Neural crest cell (in vitro differentiated cells): ENCODE results near the gene NXF2. TPM values are rescaled to one million over a fixed set of nuclear protein-coding genes. Genes with fewer than 3 reads are reported as not detected.
"Not testable (repeated sequence)": the region's sequence is repeated elsewhere in the genome, so short reads cannot be mapped to it uniquely, and the experiment has no call there.

Experiments
- DNase-seq: peaks from one replicate; pipeline ENCODE4 v3.0.0; 2021; ENCODE audit warnings: low read depth, mixed read lengths, low spot score
- H3K27ac Mint-ChIP-seq: one replicate; pipeline ENCODE4 v1.8.0; 2021; ENCODE audit warnings: mild to moderate bottlenecking, mixed read lengths; ENCODE audit not compliant: unreplicated experiment
- H3K27me3 Mint-ChIP-seq: 2 replicates; pipeline ENCODE4 v1.8.0; 2021; ENCODE audit warnings: low read depth, mild to moderate bottlenecking, mixed read lengths
- H3K36me3 Mint-ChIP-seq: 2 replicates; pipeline ENCODE4 v1.8.0; 2021; ENCODE audit warnings: low read depth, mild to moderate bottlenecking, mixed read lengths
- H3K4me1 Mint-ChIP-seq: 2 replicates; pipeline ENCODE4 v1.8.0; 2021; ENCODE audit warnings: mixed read lengths
- H3K4me3 Mint-ChIP-seq: one replicate; pipeline ENCODE4 v1.8.0; 2021; ENCODE audit warnings: mild to moderate bottlenecking, mixed read lengths
- H3K9me3 Mint-ChIP-seq: 2 replicates; pipeline ENCODE4 v1.8.0; 2021; ENCODE audit warnings: mixed read lengths
- long read RNA-seq: library from polyadenylated mRNA; unstranded; transcript quantifications from one replicate; pipeline ENCODE4 v2.0.0, GENCODE V29; 2020
- total RNA-seq: library from RNA; stranded (reverse); gene quantifications from 2 replicates; pipeline ENCODE4 v1.2.1, GENCODE V29; 2021
- TF ChIP-seq, protein P1 (sequence below): fragments of 200-600 bp; sonication (generic); conservative IDR thresholded peaks from 2 replicates; pipeline ENCODE4 v1.5.0; 2021; ENCODE audit warnings: antibody characterized with exemption, mild to moderate bottlenecking

Gene NXF2, protein sequence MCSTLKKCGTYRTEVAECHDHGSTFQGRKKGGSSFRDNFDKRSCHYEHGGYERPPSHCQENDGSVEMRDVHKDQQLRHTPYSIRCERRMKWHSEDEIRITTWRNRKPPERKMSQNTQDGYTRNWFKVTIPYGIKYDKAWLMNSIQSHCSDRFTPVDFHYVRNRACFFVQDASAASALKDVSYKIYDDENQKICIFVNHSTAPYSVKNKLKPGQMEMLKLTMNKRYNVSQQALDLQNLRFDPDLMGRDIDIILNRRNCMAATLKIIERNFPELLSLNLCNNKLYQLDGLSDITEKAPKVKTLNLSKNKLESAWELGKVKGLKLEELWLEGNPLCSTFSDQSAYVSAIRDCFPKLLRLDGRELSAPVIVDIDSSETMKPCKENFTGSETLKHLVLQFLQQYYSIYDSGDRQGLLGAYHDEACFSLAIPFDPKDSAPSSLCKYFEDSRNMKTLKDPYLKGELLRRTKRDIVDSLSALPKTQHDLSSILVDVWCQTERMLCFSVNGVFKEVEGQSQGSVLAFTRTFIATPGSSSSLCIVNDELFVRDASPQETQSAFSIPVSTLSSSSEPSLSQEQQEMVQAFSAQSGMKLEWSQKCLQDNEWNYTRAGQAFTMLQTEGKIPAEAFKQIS
- total RNA-seq: not detected in 2 replicates
- long read RNA-seq: 0 reads

- H3K36me3 Mint-ChIP-seq, DNase-seq, H3K27me3 Mint-ChIP-seq, H3K4me1 Mint-ChIP-seq, H3K4me3 Mint-ChIP-seq, H3K27ac Mint-ChIP-seq, H3K9me3 Mint-ChIP-seq: not testable (repeated sequence)
These were observed at the start of gene NXF2 for GRCh38 chrX:102246893-102247292. Gene NXF2, plus strand, starts transcription at chrX:102247167. Its CDS starts 59,912 bp downstream, at chrX:102307079.

- H3K27ac Mint-ChIP-seq, H3K36me3 Mint-ChIP-seq, H3K27me3 Mint-ChIP-seq: not testable (repeated sequence)
These were observed 39.0 kb upstream of the NXF2 start for GRCh38 chrX:102207940-102208339.

GRCh38 chrX:102214986-102215385 lies 32.0 kb upstream of the NXF2 start, which contains the start of gene TCP11X1:
Gene TCP11X1, plus strand, starts transcription at chrX:102215301.
- not testable (repeated sequence) for H3K27ac Mint-ChIP-seq

More at GRCh38 chrX:102207940-102208339, 39.0 kb upstream of the NXF2 start:
- H3K4me1 Mint-ChIP-seq, H3K9me3 Mint-ChIP-seq, H3K4me3 Mint-ChIP-seq, DNase-seq: not testable (repeated sequence)

GRCh38 chrX:102216497-102216896 lies 30.5 kb upstream of the NXF2 start:
- not testable (repeated sequence) for DNase-seq, H3K27ac Mint-ChIP-seq, H3K9me3 Mint-ChIP-seq, H3K4me3 Mint-ChIP-seq, H3K27me3 Mint-ChIP-seq, H3K4me1 Mint-ChIP-seq, H3K36me3 Mint-ChIP-seq

More at GRCh38 chrX:102214986-102215385, 32.0 kb upstream of the NXF2 start, which contains the start of gene TCP11X1:
- not testable (repeated sequence) for H3K36me3 Mint-ChIP-seq, H3K27me3 Mint-ChIP-seq, H3K4me1 Mint-ChIP-seq, H3K9me3 Mint-ChIP-seq, DNase-seq, H3K4me3 Mint-ChIP-seq

GRCh38 chrX:102235678-102236077 lies 11.3 kb upstream of the NXF2 start:
- H3K4me3 Mint-ChIP-seq, H3K27ac Mint-ChIP-seq, H3K9me3 Mint-ChIP-seq, H3K36me3 Mint-ChIP-seq, H3K27me3 Mint-ChIP-seq, DNase-seq, H3K4me1 Mint-ChIP-seq: not testable (repeated sequence)

- H3K36me3 Mint-ChIP-seq: not testable (repeated sequence)
These were observed 6.7 kb upstream of the NXF2 start for GRCh38 chrX:102240265-102240664.

GRCh38 chrX:102272231-102272630 lies 25.3 kb downstream of the NXF2 start:
- H3K27me3 Mint-ChIP-seq, H3K27ac Mint-ChIP-seq, H3K9me3 Mint-ChIP-seq, H3K4me3 Mint-ChIP-seq, DNase-seq, H3K36me3 Mint-ChIP-seq, H3K4me1 Mint-ChIP-seq: not testable (repeated sequence)

More at GRCh38 chrX:102240265-102240664, 6.7 kb upstream of the NXF2 start:
- H3K4me1 Mint-ChIP-seq, H3K9me3 Mint-ChIP-seq, H3K27me3 Mint-ChIP-seq, DNase-seq, H3K27ac Mint-ChIP-seq, H3K4me3 Mint-ChIP-seq: not testable (repeated sequence)

- peaks cover 3% of the 10 kb centered on the region for H3K9me3 Mint-ChIP-seq
- DNase-seq: no peak
- no peak overlapping the region for H3K4me3 Mint-ChIP-seq
- peaks cover 7% of the 10 kb centered on the region for H3K27me3 Mint-ChIP-seq
- TF ChIP-seq, protein P1, sequence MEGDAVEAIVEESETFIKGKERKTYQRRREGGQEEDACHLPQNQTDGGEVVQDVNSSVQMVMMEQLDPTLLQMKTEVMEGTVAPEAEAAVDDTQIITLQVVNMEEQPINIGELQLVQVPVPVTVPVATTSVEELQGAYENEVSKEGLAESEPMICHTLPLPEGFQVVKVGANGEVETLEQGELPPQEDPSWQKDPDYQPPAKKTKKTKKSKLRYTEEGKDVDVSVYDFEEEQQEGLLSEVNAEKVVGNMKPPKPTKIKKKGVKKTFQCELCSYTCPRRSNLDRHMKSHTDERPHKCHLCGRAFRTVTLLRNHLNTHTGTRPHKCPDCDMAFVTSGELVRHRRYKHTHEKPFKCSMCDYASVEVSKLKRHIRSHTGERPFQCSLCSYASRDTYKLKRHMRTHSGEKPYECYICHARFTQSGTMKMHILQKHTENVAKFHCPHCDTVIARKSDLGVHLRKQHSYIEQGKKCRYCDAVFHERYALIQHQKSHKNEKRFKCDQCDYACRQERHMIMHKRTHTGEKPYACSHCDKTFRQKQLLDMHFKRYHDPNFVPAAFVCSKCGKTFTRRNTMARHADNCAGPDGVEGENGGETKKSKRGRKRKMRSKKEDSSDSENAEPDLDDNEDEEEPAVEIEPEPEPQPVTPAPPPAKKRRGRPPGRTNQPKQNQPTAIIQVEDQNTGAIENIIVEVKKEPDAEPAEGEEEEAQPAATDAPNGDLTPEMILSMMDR: no peak
- H3K4me1 Mint-ChIP-seq: no peaks in the 10 kb centered on the region
- H3K36me3 Mint-ChIP-seq: no peaks in the 10 kb centered on the region
- no peak overlapping the region for H3K27ac Mint-ChIP-seq
These were observed 91.2 kb downstream of the NXF2 start for GRCh38 chrX:102338162-102338561.
